ENCODE data around the gene AREG. TPM values are rescaled to one million over a fixed set of nuclear protein-coding genes. Genes with fewer than 3 reads are reported as not detected.

Gene AREG
- total RNA-seq, 1 experiment from 2014 or later: 739 TPM

DNA sequence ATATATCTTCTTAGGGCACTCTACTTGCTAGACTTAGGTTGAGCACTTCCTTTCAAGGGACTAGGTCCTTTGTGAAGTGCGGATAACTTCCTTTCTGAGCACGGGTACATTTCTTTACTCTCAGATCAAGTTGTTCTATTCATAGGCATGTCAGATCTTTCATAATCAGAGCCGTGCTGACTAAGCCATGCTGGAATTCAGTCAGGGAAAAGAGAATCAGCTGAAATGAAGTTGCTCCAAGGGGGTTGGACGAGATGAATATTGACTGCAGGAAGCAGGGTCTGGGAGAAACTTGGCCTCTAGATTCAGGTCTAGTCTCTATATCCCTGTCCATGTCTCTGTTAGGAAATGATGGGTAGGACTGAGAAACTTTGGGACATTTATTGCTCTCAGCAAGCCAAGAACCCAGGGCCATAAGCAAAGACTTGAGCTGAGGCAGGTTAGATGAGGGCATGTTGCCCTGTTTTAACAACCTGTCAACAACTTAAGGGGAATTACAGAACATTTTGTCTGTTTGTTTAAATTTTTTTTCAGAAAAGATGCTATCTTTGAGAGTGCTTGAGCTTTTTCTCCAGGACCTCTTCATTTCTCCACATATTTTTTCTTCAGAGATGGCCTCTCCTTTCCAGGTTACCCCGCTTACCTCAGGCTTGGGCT, 28.3 kb downstream of the AREG start:
- Histone ChIP-seq H3K27ac (ENCODE audit: low read depth, low read length) (no peak overlapping the region), H3K4me1 (ENCODE audit: control insufficient read depth in 1 of 2, insufficient read depth in 2 of 2, low read length in 2 of 2) (peaks cover 5 to 25% of the 10 kb centered on the region in 2 experiments; a peak in 2 of 4 replicates), H3K9me2 (ENCODE audit: insufficient read depth) (no peaks in the 10 kb centered on the region), H3K9me3 (ENCODE audit: control insufficient read depth in 1 of 2, insufficient read depth in 1 of 2, low read depth in 1 of 2, low read length in 2 of 2) (no peaks in the 10 kb centered on the region), H4K20me1 (ENCODE audit: insufficient read depth) (no peaks in the 10 kb centered on the region), H3K4me2 (ENCODE audit: low read length) (peak overlapping the region; percentile 41), H2AFZ (ENCODE audit: low read depth, low read length, poor library complexity, severe bottlenecking) (peak overlapping the region; percentile 53), H3K4me3 (replicated peaks in 1 of 2; ENCODE audit: low read depth in 1 of 2, low read length in 2 of 2) (no peak overlapping the region), H3K27me3 (ENCODE audit: insufficient read depth, low read length) (no peaks in the 10 kb centered on the region), H3K79me2 (ENCODE audit: insufficient read depth, low read length) (no peaks in the 10 kb centered on the region), H3K9ac (ENCODE audit: low read length) (no peak overlapping the region), H3K36me3 (ENCODE audit: control insufficient read depth in 1 of 2, insufficient read depth in 2 of 2, low read length in 2 of 2) (no peaks in the 10 kb centered on the region)
- POLR2A ChIA-PET: interaction anchor here (1.8 kb wide), 1 partner anchor 28 kb away, joined by 4 read pairs; the partner anchor contains the start of gene AREG
- TF ChIP-seq JUND (IDR thresholded peaks at IDR 0.05) (peak; percentile 69), CEBPB (IDR thresholded peaks at IDR 0.05; ENCODE audit: low read depth) (peak; percentile 91), FOSL1 (IDR thresholded peaks at IDR 0.05; ENCODE audit: low read depth) (peak; percentile 75), CBX3 (IDR thresholded peaks at IDR 0.05; ENCODE audit: low read depth) (peak; percentile 77; the same call in 1 of the 2 replicates), SP1 (IDR thresholded peaks at IDR 0.05; ENCODE audit: low read depth) (peak; percentile 52), SRF (IDR thresholded peaks at IDR 0.05; ENCODE audit: low read depth) (peak; percentile 32; the same call in 1 of the 2 replicates), SIN3A (IDR thresholded peaks at IDR 0.05; ENCODE audit: low read depth) (peak; percentile 47; the same call in 1 of the 2 replicates), POLR2AphosphoS5 (IDR thresholded peaks at IDR 0.05; ENCODE audit: low read depth, low read length) (no peak), ZNF274 (IDR thresholded peaks at IDR 0.05; ENCODE audit: low read depth, low read length) (no peak), ZFX (IDR thresholded peaks at IDR 0.05) (no peak)
- TF ChIP-seq, protein P1, sequence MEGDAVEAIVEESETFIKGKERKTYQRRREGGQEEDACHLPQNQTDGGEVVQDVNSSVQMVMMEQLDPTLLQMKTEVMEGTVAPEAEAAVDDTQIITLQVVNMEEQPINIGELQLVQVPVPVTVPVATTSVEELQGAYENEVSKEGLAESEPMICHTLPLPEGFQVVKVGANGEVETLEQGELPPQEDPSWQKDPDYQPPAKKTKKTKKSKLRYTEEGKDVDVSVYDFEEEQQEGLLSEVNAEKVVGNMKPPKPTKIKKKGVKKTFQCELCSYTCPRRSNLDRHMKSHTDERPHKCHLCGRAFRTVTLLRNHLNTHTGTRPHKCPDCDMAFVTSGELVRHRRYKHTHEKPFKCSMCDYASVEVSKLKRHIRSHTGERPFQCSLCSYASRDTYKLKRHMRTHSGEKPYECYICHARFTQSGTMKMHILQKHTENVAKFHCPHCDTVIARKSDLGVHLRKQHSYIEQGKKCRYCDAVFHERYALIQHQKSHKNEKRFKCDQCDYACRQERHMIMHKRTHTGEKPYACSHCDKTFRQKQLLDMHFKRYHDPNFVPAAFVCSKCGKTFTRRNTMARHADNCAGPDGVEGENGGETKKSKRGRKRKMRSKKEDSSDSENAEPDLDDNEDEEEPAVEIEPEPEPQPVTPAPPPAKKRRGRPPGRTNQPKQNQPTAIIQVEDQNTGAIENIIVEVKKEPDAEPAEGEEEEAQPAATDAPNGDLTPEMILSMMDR (IDR thresholded peaks at IDR 0.05 in 2 of 3, conservative IDR thresholded peaks at IDR 0.05 in 1 of 3; ENCODE audit: borderline replicate concordance in 1 of 3, insufficient read depth in 1 of 3, low read depth in 2 of 3, low read length in 2 of 3): no peak
- TF ChIP-seq, protein P2, sequence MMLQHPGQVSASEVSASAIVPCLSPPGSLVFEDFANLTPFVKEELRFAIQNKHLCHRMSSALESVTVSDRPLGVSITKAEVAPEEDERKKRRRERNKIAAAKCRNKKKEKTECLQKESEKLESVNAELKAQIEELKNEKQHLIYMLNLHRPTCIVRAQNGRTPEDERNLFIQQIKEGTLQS (IDR thresholded peaks at IDR 0.05): peak; percentile 68
- TF ChIP-seq, protein P3, sequence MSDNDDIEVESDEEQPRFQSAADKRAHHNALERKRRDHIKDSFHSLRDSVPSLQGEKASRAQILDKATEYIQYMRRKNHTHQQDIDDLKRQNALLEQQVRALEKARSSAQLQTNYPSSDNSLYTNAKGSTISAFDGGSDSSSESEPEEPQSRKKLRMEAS (IDR thresholded peaks at IDR 0.05): 0 out of 2 replicates have a peak, but pooled peaks have one; percentile 23
- TF ChIP-seq, protein P4, sequence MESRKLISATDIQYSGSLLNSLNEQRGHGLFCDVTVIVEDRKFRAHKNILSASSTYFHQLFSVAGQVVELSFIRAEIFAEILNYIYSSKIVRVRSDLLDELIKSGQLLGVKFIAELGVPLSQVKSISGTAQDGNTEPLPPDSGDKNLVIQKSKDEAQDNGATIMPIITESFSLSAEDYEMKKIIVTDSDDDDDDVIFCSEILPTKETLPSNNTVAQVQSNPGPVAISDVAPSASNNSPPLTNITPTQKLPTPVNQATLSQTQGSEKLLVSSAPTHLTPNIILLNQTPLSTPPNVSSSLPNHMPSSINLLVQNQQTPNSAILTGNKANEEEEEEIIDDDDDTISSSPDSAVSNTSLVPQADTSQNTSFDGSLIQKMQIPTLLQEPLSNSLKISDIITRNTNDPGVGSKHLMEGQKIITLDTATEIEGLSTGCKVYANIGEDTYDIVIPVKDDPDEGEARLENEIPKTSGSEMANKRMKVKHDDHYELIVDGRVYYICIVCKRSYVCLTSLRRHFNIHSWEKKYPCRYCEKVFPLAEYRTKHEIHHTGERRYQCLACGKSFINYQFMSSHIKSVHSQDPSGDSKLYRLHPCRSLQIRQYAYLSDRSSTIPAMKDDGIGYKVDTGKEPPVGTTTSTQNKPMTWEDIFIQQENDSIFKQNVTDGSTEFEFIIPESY (IDR thresholded peaks at IDR 0.05; ENCODE audit: extremely low read depth, insufficient replicate concordance, low read length): no peak
- intact Hi-C loops (cut with micrococcal nuclease): no loop called here
- CTCF ChIA-PET: interaction anchor here (0.7 to 1.0 kb wide), 3 partner anchors 9 to 150 kb away, joined by 3 read pairs; no protein-coding TSS in a partner anchor
- no TSS peak for BruUV-seq (replicated peaks)
- RAD21 ChIA-PET (ENCODE audit: low non-redundant PET in 1 of 2, low total read pairs in 2 of 2, uncharacterized antibody in 2 of 2, unreplicated experiment in 2 of 2): no interaction called here
- DNase-seq (ENCODE audit: low read depth, low spot score) (no peak), ATAC-seq (peak; percentile 78)

All from HCT116 (cell line).